Measurements from ENCODE around the gene USP38.
"Not testable (repeated sequence)": the region's sequence is repeated elsewhere in the genome, so short reads cannot be mapped to it uniquely, and the experiment has no call there.

USP38 gene

DNA sequence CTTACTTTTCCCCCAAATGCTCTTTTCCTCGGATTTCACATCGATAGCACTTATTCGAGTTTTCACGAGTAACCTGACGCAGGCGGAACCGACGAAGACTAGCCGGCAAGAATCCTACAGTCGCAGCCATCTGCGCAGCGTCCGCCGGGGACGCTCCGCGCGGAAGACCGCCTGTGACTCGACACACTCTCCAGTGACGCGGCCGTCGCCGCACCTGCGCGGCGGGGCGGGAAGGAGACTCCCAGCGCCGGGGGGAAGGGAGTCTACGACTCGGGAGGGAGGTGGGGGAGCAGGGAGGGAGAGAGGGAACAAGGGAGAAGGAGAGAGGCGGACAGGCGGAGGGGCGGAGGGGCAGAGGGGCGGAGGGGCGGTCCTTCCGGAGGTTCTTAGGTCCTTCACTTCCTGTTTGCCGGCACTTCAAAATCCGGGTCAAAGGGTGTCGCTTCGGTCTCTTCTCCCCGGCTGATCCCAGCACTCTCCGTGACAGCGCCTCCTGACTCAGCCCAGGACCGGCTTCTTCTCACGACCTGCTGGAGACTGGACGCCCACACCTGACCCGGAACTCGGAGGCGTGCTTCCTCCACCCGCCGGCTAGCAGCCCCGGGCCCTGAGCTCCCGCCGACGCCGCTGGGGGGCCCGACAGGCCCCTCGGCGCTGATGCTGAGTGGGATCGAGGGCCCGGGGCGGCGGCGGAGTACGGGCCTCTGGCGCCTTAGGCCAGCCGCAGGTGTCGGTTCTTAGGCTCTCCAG, at the start of gene USP38:
Gene USP38, plus strand, starts transcription at position 415 of the 750 bp plus-strand sequence. CDS start 534 bp downstream, outside the sequence.
- peak; percentile 82 for DNase-seq

GRCh38 chr4:143135358-143135757, 49.4 kb upstream of the USP38 start:
- no peak for DNase-seq

GRCh38 chr4:143140696-143141095, 44.0 kb upstream of the USP38 start:
- DNase-seq = no peak

GRCh38 chr4:143148521-143148920, 36.2 kb upstream of the USP38 start:
- no peak for DNase-seq

GRCh38 chr4:143156853-143157252, 27.9 kb upstream of the USP38 start:
- DNase-seq = no peak

DNA sequence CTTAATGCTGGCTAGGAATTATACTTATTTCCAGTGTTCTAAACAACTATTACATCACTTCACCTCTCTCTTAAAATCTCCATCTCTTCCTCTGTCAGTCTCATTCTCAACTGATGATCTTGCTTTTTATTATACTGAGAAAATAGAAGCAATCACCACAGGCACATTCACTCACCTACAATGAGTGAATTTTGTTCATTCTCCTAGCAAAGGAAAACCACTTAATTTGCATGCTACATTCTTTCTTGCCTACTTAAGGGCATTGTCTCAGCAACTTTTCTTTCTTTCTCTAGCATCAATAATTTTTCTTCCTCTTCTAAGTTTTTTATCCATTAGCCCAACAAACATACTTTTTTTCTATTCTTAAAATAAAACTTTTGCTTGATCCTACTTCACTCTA, 21.1 kb upstream of the USP38 start:
- DNase-seq = no peak

DNA sequence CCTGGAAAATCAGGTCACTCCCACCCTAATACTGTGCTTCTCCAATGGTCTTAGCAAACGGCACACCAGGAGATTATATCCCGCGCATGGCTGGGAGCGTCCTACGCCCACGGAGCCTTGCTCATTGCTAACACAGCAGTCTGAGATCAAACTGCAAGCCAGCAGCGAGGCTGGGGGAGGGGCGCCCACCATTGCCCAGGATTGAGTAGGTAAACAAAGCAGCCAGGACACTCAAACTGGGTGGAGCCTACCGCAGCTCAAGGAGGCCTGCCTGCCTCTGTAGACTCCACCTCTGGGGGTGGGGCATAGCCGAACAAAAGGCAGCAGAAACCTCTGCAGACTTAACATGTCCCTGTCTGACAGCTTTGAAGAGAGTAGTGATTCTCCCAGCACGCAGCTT, 18.0 kb upstream of the USP38 start:
- DNase-seq = not testable (repeated sequence)

- DNase-seq = no peak
Measured at GRCh38 chr4:143178923-143179322, 5.8 kb upstream of the USP38 start.

GRCh38 chr4:143183513-143184216, 1.1 kb upstream of the USP38 start:
- no peak for DNase-seq

- peak; percentile 50 for DNase-seq
Measured at GRCh38 chr4:143184217-143184502, 557 bp upstream of the USP38 start.

GRCh38 chr4:143185253-143186107, 763 bp downstream of the USP38 start:
- no peak for DNase-seq

GRCh38 chr4:143186212-143186611, 1.5 kb downstream of the USP38 start:
- no peak for DNase-seq

GRCh38 chr4:143186649-143187048, 1.9 kb downstream of the USP38 start:
- no peak for DNase-seq

DNA sequence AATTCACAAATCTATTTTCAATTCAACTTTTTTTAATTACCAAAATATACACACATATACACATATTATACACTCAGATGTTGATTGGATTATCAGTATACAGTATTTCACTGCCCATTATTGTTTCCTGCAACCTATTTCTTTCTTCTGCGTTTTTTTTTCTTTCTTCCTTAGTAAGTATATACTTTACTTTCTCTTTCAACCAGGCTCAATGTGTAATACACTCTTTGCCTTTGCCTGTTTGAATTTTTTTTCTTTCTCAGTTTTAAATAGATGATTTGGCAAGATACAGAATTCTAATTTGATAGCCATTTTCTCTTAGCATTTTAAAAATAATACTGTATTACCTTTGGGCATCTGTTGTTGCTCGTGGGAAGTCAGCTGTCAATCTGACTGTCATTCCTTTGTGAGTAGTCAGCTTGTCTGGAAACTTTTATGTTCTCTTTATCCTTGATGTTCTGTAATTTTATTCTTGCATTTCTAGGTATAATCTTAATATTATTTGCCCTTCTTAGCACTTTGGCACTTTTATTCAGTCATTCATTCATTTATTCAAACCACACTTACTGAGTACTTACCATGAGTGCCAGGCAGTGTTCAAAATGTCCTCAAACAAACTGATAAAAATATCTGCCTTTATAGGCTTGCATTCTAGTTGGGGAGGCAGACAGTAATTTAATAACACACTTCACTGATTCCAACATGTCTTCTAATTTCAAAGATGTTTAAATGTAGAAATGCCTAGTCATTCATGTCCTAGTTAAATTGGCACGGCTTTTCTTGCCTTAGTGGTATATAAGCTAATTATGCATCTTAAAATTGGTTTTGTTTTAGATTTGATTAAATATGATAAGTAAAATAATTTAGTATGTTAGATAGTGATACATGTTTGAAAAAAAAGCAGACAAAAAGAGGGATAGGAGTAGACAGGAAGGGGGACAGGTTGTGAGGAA, 3.7 kb downstream of the USP38 start:
- DNase-seq = no peak

DNA sequence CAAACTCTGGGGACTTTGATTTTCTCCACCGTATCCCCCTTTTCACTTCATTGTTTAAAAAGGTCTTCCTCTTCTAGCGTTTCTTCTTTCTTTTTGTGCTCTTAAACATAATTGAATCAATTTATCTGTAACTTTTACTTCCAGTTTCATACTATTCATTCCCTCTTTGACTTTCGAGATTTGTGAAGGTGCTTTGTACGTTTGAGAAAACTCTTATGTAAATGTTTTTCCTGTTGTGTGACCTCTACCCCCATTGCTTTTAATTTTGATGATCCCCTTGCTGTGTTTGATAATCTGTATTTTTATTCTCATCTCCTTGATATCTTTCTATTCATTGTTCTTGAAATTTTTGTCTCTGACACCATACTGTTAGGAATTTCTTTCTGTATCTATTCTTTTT, 4.8 kb downstream of the USP38 start:
- no peak for DNase-seq

DNA sequence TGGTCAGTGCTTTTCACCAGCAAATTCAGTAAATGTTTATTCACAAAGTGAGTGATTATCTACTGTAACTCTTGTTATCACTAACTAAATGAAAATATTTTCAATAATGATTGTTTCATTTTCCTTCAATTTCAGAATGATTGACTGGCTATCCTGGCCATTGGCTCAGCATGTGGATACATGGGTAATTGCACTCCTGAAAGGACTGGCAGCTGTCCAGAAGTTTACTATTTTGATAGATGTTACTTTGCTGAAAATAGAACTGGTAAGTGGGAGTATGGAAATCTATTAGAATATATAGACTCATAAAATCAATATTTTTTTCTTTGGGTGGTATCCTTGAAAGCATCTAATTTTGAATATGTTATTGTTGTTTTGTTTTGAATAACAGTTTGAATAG, 10.9 kb downstream of the USP38 start:
- no peak for DNase-seq

DNA sequence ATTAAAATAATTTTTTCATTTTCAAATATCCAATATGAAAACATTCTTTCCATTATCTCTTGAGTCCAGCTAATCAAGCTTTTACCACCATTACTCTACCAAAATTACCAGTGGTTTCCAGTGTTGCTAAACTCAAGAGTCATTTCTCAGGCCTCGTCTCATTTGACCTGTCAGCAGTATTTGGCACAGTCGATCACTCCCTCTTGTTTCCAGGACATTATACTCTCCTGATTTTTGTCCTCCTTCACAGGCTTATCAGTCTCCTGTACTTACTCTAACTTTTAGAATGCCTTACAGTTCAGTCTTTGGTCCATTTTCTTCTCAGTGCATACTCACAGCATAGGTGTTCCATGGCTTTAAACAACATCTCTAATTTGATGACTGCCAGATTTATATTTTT, 11.6 kb downstream of the USP38 start:
- DNase-seq = no peak

GRCh38 chr4:143199503-143199902, 14.8 kb downstream of the USP38 start:
- no peak for DNase-seq

DNA sequence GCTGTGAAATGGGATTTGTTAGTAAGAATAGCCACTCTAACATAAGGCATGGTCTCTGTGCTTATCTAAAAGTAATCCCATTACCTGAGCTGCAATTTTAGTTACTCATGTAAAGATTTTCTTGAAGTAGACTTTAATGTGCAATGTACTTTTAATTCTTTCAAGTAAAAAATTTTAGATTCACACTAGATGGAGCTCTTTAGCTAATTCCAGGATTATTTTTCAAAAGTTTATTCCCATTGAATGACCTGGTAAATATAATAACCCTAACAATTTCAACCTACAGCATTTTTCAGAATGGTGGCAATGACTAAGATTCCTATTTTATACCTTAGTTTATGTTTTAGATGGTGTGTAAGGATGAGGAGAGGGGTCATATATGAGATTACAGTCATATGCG, 18.1 kb downstream of the USP38 start:
- no peak for DNase-seq

DNA sequence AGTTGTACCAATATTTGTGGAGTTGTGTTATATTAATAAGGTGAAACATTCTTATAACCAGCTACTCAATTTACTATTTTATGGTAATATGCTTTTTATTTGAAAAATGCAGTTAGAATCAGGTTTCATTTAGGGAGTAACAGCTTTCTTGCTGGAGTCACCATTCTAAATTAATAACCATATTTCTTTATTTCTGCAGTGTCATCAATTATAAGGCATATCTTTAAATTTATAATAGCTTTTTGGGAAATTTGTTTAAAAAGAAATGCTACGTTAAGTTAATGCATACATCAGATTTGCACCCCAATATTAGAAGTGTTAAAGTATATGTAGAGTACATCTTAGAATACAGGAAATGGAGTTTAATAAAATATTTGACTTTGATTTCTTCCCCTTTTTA, 18.9 kb downstream of the USP38 start:
- no peak for DNase-seq

GRCh38 chr4:143207555-143207954, 22.8 kb downstream of the USP38 start:
- DNase-seq = no peak

DNA sequence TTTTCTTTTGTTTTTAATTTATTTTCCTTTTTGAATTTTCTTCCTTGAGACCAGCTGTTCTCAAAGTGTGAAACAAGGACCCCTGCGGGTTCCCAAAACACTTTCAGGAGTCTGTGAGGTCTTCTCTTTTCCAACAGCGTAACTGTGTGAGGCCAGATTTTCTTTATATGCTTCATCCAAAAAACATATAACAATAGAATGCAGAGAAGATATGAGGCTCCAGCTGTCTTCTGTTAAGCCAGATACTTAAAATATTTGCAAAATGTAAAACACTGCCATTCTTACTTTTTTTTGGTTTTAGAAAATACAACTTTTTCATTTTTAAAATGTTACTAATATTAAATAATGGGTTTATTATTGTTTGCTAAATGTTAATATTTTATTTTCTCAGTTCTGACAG, 27.8 kb downstream of the USP38 start:
- no peak for DNase-seq

DNA sequence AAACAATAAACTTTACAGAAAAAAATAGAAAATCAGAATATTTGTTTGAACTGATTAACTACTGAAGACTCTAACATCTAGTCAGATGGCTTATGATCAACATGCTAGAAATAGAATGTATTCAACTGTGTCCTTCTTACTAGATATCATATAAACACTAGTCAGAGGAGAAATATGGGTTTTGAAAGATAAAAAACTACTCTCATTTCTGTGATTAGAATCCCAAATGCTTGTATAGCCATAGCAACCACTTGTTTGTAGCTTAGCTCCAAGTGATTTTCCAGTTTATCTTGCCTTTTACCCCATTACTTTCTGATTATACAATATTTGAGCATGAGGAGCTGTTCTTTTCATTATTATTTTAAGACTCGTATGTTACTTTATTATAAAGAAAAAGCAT, 31.2 kb downstream of the USP38 start:
- DNase-seq = no peak

Data from NCI-H2171 (cell line).